K562 (cell line): ENCODE data around the gene NAGPA.

ENCODE experiments used
- EZH2 ChIP-seq: IDR thresholded peaks from 2 replicates; pipeline ENCODE4 v1.6.1; 2012; ENCODE audit warnings: low read depth, mild to moderate bottlenecking, inconsistent platforms, low read length, borderline replicate concordance
- FOXA1 ChIP-seq: fragments of 450-650 bp; IDR thresholded peaks from 2 replicates; pipeline ENCODE4 v1.6.1; 2016; ENCODE audit warnings: mild to moderate bottlenecking, borderline replicate concordance
- MYC ChIP-seq, 2 experiments: fragments of 250-450 bp in 1 of 2; sonication (Bioruptor Pico) in 1 of 2; IDR thresholded peaks; 2 replicates each; pipeline versions ENCODE4 v1.5.1 to v1.6.1; 2012 to 2021; ENCODE audit warnings: low read depth in 2 of 2, borderline replicate concordance in 1 of 2, improper control_type of control experiment in 1 of 2, low read length in 1 of 2, mild to moderate bottlenecking in 1 of 2, moderate library complexity in 1 of 2
- NONO ChIP-seq, 2 experiments: fragments of 200-400 bp in 1 of 2; fragments of 450-650 bp in 1 of 2; formaldehyde crosslinking in 1 of 2; IDR thresholded peaks; 2 replicates each; pipeline ENCODE4 v1.6.1; 2017; ENCODE audit warnings: low read depth in 2 of 2, mild to moderate bottlenecking in 2 of 2, moderate library complexity in 2 of 2, low read length in 1 of 2
- NR1H2 ChIP-seq: sonication (generic); formaldehyde crosslinking; IDR thresholded peaks from 2 replicates; pipeline ENCODE4 v1.4.0; 2020; ENCODE audit warnings: mild to moderate bottlenecking, missing genetic modification reagents
- RFX5 ChIP-seq: IDR thresholded peaks from 2 replicates; pipeline ENCODE4 v1.6.1; 2011; ENCODE audit warnings: low read depth, mild to moderate bottlenecking, improper control_type of control experiment, low read length
- RUNX1 ChIP-seq: sonication (generic); IDR thresholded peaks from 2 replicates; pipeline ENCODE4 v1.6.1; 2016; ENCODE audit warnings: antibody characterized with exemption, low read depth
- ZFP30 ChIP-seq: fragments of 250-450 bp; sonication (Bioruptor Pico); IDR thresholded peaks from 2 replicates; pipeline ENCODE4 v1.8.0; 2022; ENCODE audit warnings: moderate library complexity, mild to moderate bottlenecking, inconsistent platforms, borderline replicate concordance
- ZFX ChIP-seq: sonication (generic); formaldehyde crosslinking; IDR thresholded peaks from 2 replicates; pipeline ENCODE4 v1.8.0; 2022; ENCODE audit warnings: mild to moderate bottlenecking, missing genetic modification reagents, moderate library complexity
- ZKSCAN3 ChIP-seq: fragments of 250-450 bp; sonication (Bioruptor Pico); IDR thresholded peaks from 2 replicates; pipeline ENCODE4 v1.4.0; 2020
- ZNF134 ChIP-seq: fragments of 250-450 bp; sonication (Bioruptor Pico); conservative IDR thresholded peaks from 2 replicates; pipeline ENCODE4 v1.4.0; 2020
- ZNF24 ChIP-seq: fragments of 450-650 bp; IDR thresholded peaks from 2 replicates; pipeline ENCODE4 v1.6.1; 2016
- ZSCAN29 ChIP-seq: fragments of 450-650 bp; IDR thresholded peaks from 2 replicates; pipeline ENCODE4 v1.6.1; 2017
- TF ChIP-seq, protein P1 (sequence below): sonication (generic); formaldehyde crosslinking; IDR thresholded peaks from 2 replicates; pipeline ENCODE4 v1.5.0; 2020; ENCODE audit warnings: missing genetic modification reagents

DNA sequence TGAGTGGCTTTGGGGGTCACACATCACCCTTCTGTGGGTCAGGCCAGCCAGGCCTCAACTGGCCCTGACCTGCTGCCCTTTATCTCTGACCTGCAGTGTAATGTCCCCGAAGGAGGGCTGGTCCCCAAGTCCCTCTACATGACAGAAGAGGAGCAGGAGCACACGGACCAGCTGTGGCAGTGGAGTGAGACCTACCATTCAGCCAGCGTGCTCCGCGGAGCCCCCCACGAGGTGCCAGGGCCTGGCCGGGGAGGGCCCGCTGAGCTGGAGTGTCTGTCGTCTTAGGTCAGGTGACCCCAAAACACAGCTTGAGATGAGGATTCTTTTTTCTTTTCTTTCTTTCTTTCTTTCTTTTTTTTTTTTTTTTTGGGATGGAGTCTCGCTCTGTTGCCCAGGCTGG lies 26.5 kb downstream of the NAGPA start:
- TF ChIP-seq, protein P1, sequence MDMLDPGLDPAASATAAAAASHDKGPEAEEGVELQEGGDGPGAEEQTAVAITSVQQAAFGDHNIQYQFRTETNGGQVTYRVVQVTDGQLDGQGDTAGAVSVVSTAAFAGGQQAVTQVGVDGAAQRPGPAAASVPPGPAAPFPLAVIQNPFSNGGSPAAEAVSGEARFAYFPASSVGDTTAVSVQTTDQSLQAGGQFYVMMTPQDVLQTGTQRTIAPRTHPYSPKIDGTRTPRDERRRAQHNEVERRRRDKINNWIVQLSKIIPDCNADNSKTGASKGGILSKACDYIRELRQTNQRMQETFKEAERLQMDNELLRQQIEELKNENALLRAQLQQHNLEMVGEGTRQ, result no peak
- TF ChIP-seq RFX5 (no peak), ZNF134 (CRISPR knock-in tag) (no peak), FOXA1 (no peak), NR1H2 (CRISPR knock-in tag) (no peak), EZH2 (no peak), ZFX (CRISPR knock-in tag) (no peak), ZNF24 (no peak), ZKSCAN3 (CRISPR knock-in tag) (no peak), ZSCAN29 (no peak), MYC (IDR thresholded peaks at IDR 0.05; ENCODE audit: low read depth, low read length) (no peak), MYC (CRISPR knock-in tag; IDR thresholded peaks at IDR 0.05; ENCODE audit: borderline replicate concordance, low read depth) (no peak), ZFP30 (CRISPR knock-in tag) (no peak), NONO (IDR thresholded peaks at IDR 0.05; ENCODE audit: low read depth in 2 of 2, low read length in 1 of 2) (no peak), RUNX1 (no peak)
